IMR-90 (cell line): ENCODE measurements around the gene DNAH9. TPM values are rescaled to one million over a fixed set of nuclear protein-coding genes. Genes with fewer than 3 reads are reported as not detected.
A peak's percentile ranks its signal among the peaks of the same experiment; 100 is the strongest.

Experiments
- ATAC-seq: fragments of 200-7000 bp; cut with Tn5 transposase; 2 replicates; pipeline ENCODE4 v1.9.1; 2020; ENCODE audit warnings: low read depth, mild to moderate bottlenecking, moderate library complexity
- BruUV-seq: library from RNA; stranded (reverse); fragments of 400-500 nt; replicated peaks from 2 replicates; lab custom pipeline; 2021; lab: Mats Ljungman, UMichigan
- CTCF ChIA-PET: fragments of 300-600 bp; formaldehyde crosslinking; extraction: SDS; loops from one replicate; lab custom pipeline; 2021; ENCODE audit warnings: antibody characterized with exemption; lab: Yijun Ruan, JAX
- POLR2A ChIA-PET: fragments of 300-600 bp; sonication (Branson Sonifier 250); formaldehyde crosslinking; loops from one replicate; lab custom pipeline; 2022; ENCODE audit warnings: antibody characterized with exemption; ENCODE audit not compliant: unreplicated experiment; lab: Charles Lee
- DNase-seq: peaks from one replicate; pipeline ENCODE4 v3.0.0; 2013
- H2AFZ ChIP-seq: replicated peaks from 2 replicates; pipeline ENCODE3; 2013; ENCODE audit warnings: low read length, mild to moderate bottlenecking; ENCODE audit not compliant: poor library complexity
- H2AK5ac ChIP-seq: 2 replicates; pipeline ENCODE4 v1.6.1; 2013; ENCODE audit warnings: low read depth, low read length, inconsistent platforms
- H2AK9ac ChIP-seq: replicated peaks from 2 replicates; pipeline ENCODE3; 2013; ENCODE audit warnings: mild to moderate bottlenecking, low read depth, low read length, moderate library complexity; ENCODE audit not compliant: poor library complexity
- H2BK120ac ChIP-seq: 2 replicates; pipeline ENCODE4 v1.6.1; 2013; ENCODE audit warnings: low read depth, low read length, inconsistent platforms
- H2BK15ac ChIP-seq: 3 replicates; pipeline ENCODE4 v1.6.1; 2013; ENCODE audit warnings: low read depth, low read length, inconsistent platforms
- H2BK20ac ChIP-seq: 2 replicates; pipeline ENCODE4 v1.6.1; 2013; ENCODE audit warnings: low read depth, mild to moderate bottlenecking, inconsistent platforms, low read length, moderate library complexity
- H2BK5ac ChIP-seq: 2 replicates; pipeline ENCODE4 v1.6.1; 2013; ENCODE audit warnings: mild to moderate bottlenecking, low read depth, low read length, inconsistent platforms; ENCODE audit not compliant: poor library complexity, severe bottlenecking
- H3K14ac ChIP-seq: replicated peaks from 2 replicates; pipeline ENCODE4 v1.6.1; 2013; ENCODE audit warnings: low read depth, low read length, inconsistent platforms
- H3K18ac ChIP-seq: 2 replicates; pipeline ENCODE4 v1.6.1; 2013; ENCODE audit warnings: low read depth, low read length, control low read depth
- H3K23ac ChIP-seq: 2 replicates; pipeline ENCODE4 v1.6.1; 2013; ENCODE audit warnings: low read depth, low read length, inconsistent platforms
- H3K27ac ChIP-seq: 2 replicates; pipeline ENCODE4 v1.5.1; 2013; ENCODE audit warnings: mild to moderate bottlenecking, control low read depth, low read length; ENCODE audit not compliant: insufficient read depth
- H3K27me3 ChIP-seq: 2 replicates; pipeline ENCODE4 v1.6.1; 2013; ENCODE audit warnings: low read length; ENCODE audit not compliant: control insufficient read depth, insufficient read depth
- H3K36me3 ChIP-seq: 2 replicates; pipeline ENCODE4 v1.6.1; 2013; ENCODE audit warnings: low read length, mixed read lengths; ENCODE audit not compliant: control insufficient read depth, insufficient read depth
- H3K4ac ChIP-seq: 2 replicates; pipeline ENCODE4 v1.6.1; 2013; ENCODE audit warnings: low read depth, low read length, inconsistent platforms
- H3K4me1 ChIP-seq: 2 replicates; pipeline ENCODE4 v1.6.1; 2013; ENCODE audit warnings: low read length, mixed read lengths; ENCODE audit not compliant: control insufficient read depth, insufficient read depth
- H3K4me2 ChIP-seq: 2 replicates; pipeline ENCODE4 v1.6.1; 2013; ENCODE audit warnings: low read depth, mild to moderate bottlenecking, control low read depth, low read length, moderate library complexity
- H3K4me3 ChIP-seq: 2 replicates; pipeline ENCODE4 v1.5.1; 2013; ENCODE audit warnings: low read depth, mild to moderate bottlenecking, control low read depth, low read length, moderate library complexity; ENCODE audit not compliant: insufficient read depth
- H3K56ac ChIP-seq: 2 replicates; pipeline ENCODE4 v1.6.1; 2013; ENCODE audit warnings: low read length, inconsistent platforms; ENCODE audit not compliant: insufficient read depth; ENCODE audit errors: extremely low read depth
- H3K79me1 ChIP-seq, 2 experiments: 2 replicates each; pipeline ENCODE4 v1.6.1; 2013; ENCODE audit warnings: low read length in 2 of 2, inconsistent platforms in 1 of 2, low read depth in 1 of 2
- H3K9ac ChIP-seq: 2 replicates; pipeline ENCODE4 v1.6.1; 2013; ENCODE audit warnings: low read depth, low read length, control low read depth
- H3K9me1 ChIP-seq: 2 replicates; pipeline ENCODE4 v1.6.1; 2013; ENCODE audit warnings: low read length, inconsistent platforms; ENCODE audit not compliant: insufficient read depth
- H3K9me3 ChIP-seq: 2 replicates; pipeline ENCODE4 v1.6.1; 2013; ENCODE audit warnings: low read length; ENCODE audit not compliant: control insufficient read depth, insufficient read depth
- H4K20me1 ChIP-seq: 2 replicates; pipeline ENCODE4 v1.6.1; 2013; ENCODE audit warnings: low read length, inconsistent platforms; ENCODE audit not compliant: insufficient read depth
- H4K5ac ChIP-seq: 2 replicates; pipeline ENCODE4 v1.6.1; 2013; ENCODE audit warnings: mild to moderate bottlenecking, low read depth, low read length, control low read depth
- H4K8ac ChIP-seq, 2 experiments: 2 replicates each; pipeline ENCODE4 v1.6.1; 2013; ENCODE audit warnings: low read depth in 2 of 2, low read length in 2 of 2, control low read depth in 1 of 2, inconsistent platforms in 1 of 2
- H4K91ac ChIP-seq: 2 replicates; pipeline ENCODE4 v1.6.1; 2013; ENCODE audit warnings: low read depth, low read length, inconsistent platforms; ENCODE audit not compliant: insufficient read depth
- CEBPB ChIP-seq: IDR thresholded peaks from 2 replicates; pipeline ENCODE4 v1.6.1; 2012; ENCODE audit warnings: low read depth, low read length, improper control_type of control experiment
- FOS ChIP-seq: fragments of 150-350 bp; IDR thresholded peaks from 2 replicates; pipeline ENCODE4 v1.6.1; 2016; ENCODE audit warnings: low read depth, low read length
- WGBS, 2 experiments: methylation state at CpG; one replicate each; pipeline versions ENCODE4 v1.1.5 to v1.1.7; 2013; ENCODE audit warnings: missing lambda C conversion rate in 2 of 2; ENCODE audit not compliant: insufficient read length in 1 of 2; ENCODE audit errors: extremely low coverage in 2 of 2; 5-methylcytosine and 5-hydroxymethylcytosine counted together
- dilution Hi-C: fragments of 300-500 bp; cut with HindIII; formaldehyde crosslinking; loops from one replicate; pipeline ENCODE4 v1.14.3; 2018; ENCODE audit warnings: low sequenced_read_pairs; ENCODE audit not compliant: unreplicated experiment
- in situ Hi-C: fragments of 300-500 bp; cut with MboI; formaldehyde crosslinking; loops from 3 replicates; pipeline ENCODE4 v1.14.3; 2019; ENCODE audit warnings: low sequenced_read_pairs, inconsistent platforms, mixed read lengths
- intact Hi-C: fragments of 100-400 bp; cut with micrococcal nuclease; formaldehyde crosslinking; loops from 2 replicates; pipeline ENCODE4 v1.10.0; 2022
- polyA plus RNA-seq, 3 experiments: library from polyadenylated mRNA; depleted of rRNA; stranded (reverse); fragments of >200 nt; gene quantifications; 2 replicates each; pipeline ENCODE4 v1.2.3, GENCODE V29; 2012; ENCODE audit warnings: low replicate concordance in 1 of 3
- total RNA-seq: library from RNA; depleted of rRNA; stranded (reverse); fragments of >200 nt; gene quantifications from 2 replicates; pipeline ENCODE4 v1.2.3, GENCODE V29; 2012

DNAH9 gene
- total and polyA plus RNA-seq, 2 of the 4 experiments (the other 2 are of a cell fraction), result not detected

DNA sequence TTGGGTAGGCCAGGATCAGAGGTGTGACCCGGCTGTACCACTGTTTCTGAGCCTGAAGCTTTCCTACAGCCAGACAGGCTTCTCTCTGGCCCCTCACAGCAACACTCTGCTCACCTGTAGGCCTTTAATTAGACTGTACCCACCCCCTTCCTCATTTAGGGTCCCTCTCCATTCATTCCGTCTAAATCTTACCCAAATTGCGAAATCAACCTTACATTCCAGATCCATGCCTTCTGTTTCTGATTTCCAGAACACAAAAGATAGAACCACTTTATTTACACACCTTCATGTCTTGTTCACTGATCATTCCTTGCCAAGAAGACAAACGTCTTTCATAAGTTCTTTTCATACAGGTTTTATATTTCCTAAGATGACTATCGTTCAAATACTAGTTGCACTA, 238.2 kb downstream of the DNAH9 start:
- Histone ChIP-seq H3K9ac (no peak overlapping the region), H3K36me3 (no peaks in the 10 kb centered on the region), H2AK9ac (no peak overlapping the region), H2AFZ (no peak overlapping the region), H3K56ac (no peak overlapping the region), H4K5ac (no peak overlapping the region), H4K91ac (no peak overlapping the region), H2BK15ac (no peak overlapping the region), H3K14ac (no peak overlapping the region), H3K27ac (no peak overlapping the region), H3K18ac (no peak overlapping the region), H2BK5ac (no peak overlapping the region), H3K4ac (no peak overlapping the region), H3K4me3 (no peak overlapping the region), H3K9me3 (peaks cover 15% of the 10 kb centered on the region), H3K27me3 (no peaks in the 10 kb centered on the region), H3K4me2 (no peak overlapping the region), H3K23ac (no peak overlapping the region), H4K8ac (no peak overlapping the region), H2BK20ac (no peak overlapping the region), H2BK120ac (no peak overlapping the region), H2AK5ac (no peak overlapping the region), H3K4me1 (no peaks in the 10 kb centered on the region), H3K79me1 (no peaks in the 10 kb centered on the region), H3K9me1 (no peaks in the 10 kb centered on the region), H4K20me1 (no peaks in the 10 kb centered on the region)
- dilution Hi-C loops (no loop called here), in situ Hi-C loops (no loop called here), intact Hi-C loops (no loop called here)
- POLR2A ChIA-PET, result no interaction called here
- WGBS, 2 experiments, result 67% methylated on average over 2 of the region's 5 CpGs; no CpG with 5 or more reads in 1 of the 2 experiments
- TF ChIP-seq FOS (no peak), CEBPB (peak; percentile 36)
- no peak for ATAC-seq
- CTCF ChIA-PET, result no interaction called here
- BruUV-seq, result no TSS peak
- no peak for DNase-seq
